H1 (cell line): ENCODE results near the gene MAGI1. TPM values are rescaled to one million over a fixed set of nuclear protein-coding genes. Genes with fewer than 3 reads are reported as not detected.

Source experiments
- CTCF ChIA-PET: fragments of 300-600 bp; sonication (Branson Sonifier 250); formaldehyde crosslinking; loops from one replicate; lab custom pipeline; 2021; ENCODE audit not compliant: partially characterized antibody; lab: Charles Lee
- POLR2A ChIA-PET: fragments of 300-600 bp; sonication (Branson Sonifier 250); formaldehyde crosslinking; loops from one replicate; lab custom pipeline; 2021; ENCODE audit warnings: inconsistent platforms; ENCODE audit not compliant: partially characterized antibody; lab: Charles Lee
- DNase-seq, 2 experiments: peaks; one replicate each; pipeline versions ENCODE4 v3.0.0 to v3.0.0-alpha.2; 2010 to 2022; ENCODE audit warnings: low spot score in 2 of 2, low read depth in 1 of 2, mixed read lengths in 1 of 2
- FAIRE-seq: peaks from 2 replicates; lab custom pipeline; 2011; peaks lifted over from hg19 to GRCh38; lab: Jason Lieb, UNC
- H2AFZ ChIP-seq: 2 replicates; pipeline ENCODE4 v1.8.1; 2012; ENCODE audit warnings: low read length, inconsistent platforms
- H2AK5ac ChIP-seq: 2 replicates; pipeline ENCODE4 v1.6.1; 2013; ENCODE audit warnings: low read depth, low read length
- H2BK120ac ChIP-seq: replicated peaks from 2 replicates; pipeline ENCODE3; 2013; ENCODE audit warnings: low read depth, low read length, inconsistent platforms
- H2BK12ac ChIP-seq: 2 replicates; pipeline ENCODE4 v1.6.1; 2013; ENCODE audit warnings: low read depth, low read length
- H2BK15ac ChIP-seq: 2 replicates; pipeline ENCODE4 v1.6.1; 2013; ENCODE audit warnings: low read length
- H2BK20ac ChIP-seq: 2 replicates; pipeline ENCODE4 v1.6.1; 2013; ENCODE audit warnings: low read length
- H2BK5ac ChIP-seq: 2 replicates; pipeline ENCODE4 v1.6.1; 2013; ENCODE audit warnings: low read depth, low read length
- H3K14ac ChIP-seq: 2 replicates; pipeline ENCODE4 v1.6.1; 2013; ENCODE audit warnings: inconsistent platforms; ENCODE audit not compliant: insufficient read length
- H3K18ac ChIP-seq: 2 replicates; pipeline ENCODE4 v1.6.1; 2013; ENCODE audit warnings: low read length; ENCODE audit errors: extremely low read depth
- H3K23ac ChIP-seq: 2 replicates; pipeline ENCODE4 v1.6.1; 2013; ENCODE audit warnings: inconsistent platforms; ENCODE audit not compliant: insufficient read length
- H3K23me2 ChIP-seq: 2 replicates; pipeline ENCODE4 v1.6.1; 2013; ENCODE audit warnings: low read depth, low read length
- H3K27ac ChIP-seq: 2 replicates; pipeline ENCODE4 v1.6.1; 2011; ENCODE audit warnings: low read depth, low read length, inconsistent platforms
- H3K27me3 ChIP-seq, 4 experiments: replicated peaks in 1 of 4; 1 replicate in 1 of 4; 2 replicates in 3 of 4; pipeline versions ENCODE4 v1.6.1 to v1.8.1; 2011 to 2013; ENCODE audit warnings: low read length in 3 of 4, mild to moderate bottlenecking in 3 of 4, inconsistent platforms in 2 of 4, mixed read lengths in 2 of 4, moderate library complexity in 1 of 4; ENCODE audit not compliant: control insufficient read depth in 3 of 4, insufficient read depth in 3 of 4; ENCODE audit errors: extremely low read depth in 1 of 4
- H3K36me3 ChIP-seq, 4 experiments: 2 replicates each; pipeline versions ENCODE4 v1.6.1 to v1.8.1; 2011 to 2013; ENCODE audit warnings: mild to moderate bottlenecking in 4 of 4, low read length in 3 of 4, moderate library complexity in 2 of 4, control low read depth in 1 of 4, inconsistent platforms in 1 of 4; ENCODE audit not compliant: insufficient read depth in 4 of 4, control insufficient read depth in 2 of 4
- H3K4ac ChIP-seq: replicated peaks from 2 replicates; pipeline ENCODE3; 2013; ENCODE audit warnings: low read length, low read depth, mixed read lengths, inconsistent platforms; ENCODE audit not compliant: insufficient read length
- H3K4me1 ChIP-seq, 4 experiments: replicated peaks in 1 of 4; 1 replicate in 1 of 4; 2 replicates in 3 of 4; pipeline versions ENCODE4 v1.6.1 to v1.8.1; 2011 to 2013; ENCODE audit warnings: low read length in 3 of 4, inconsistent platforms in 2 of 4, mixed read lengths in 1 of 4; ENCODE audit not compliant: insufficient read depth in 4 of 4, control insufficient read depth in 3 of 4
- H3K4me2 ChIP-seq, 2 experiments: 2 replicates each; pipeline versions ENCODE4 v1.6.1 to v1.8.1; 2011 to 2013; ENCODE audit warnings: low read depth in 2 of 2, low read length in 2 of 2, control low read depth in 1 of 2, inconsistent platforms in 1 of 2, mild to moderate bottlenecking in 1 of 2; ENCODE audit not compliant: insufficient read depth in 1 of 2
- H3K4me3 ChIP-seq, 4 experiments: fragments of 200-600, 300-600 bp in 1 of 4; sonication (generic), shearing (Covaris generic), sonication (Bioruptor Twin) in 1 of 4; 2 replicates each; pipeline versions ENCODE4 v1.5.1 to v1.8.1; 2011 to 2016; ENCODE audit warnings: low read length in 4 of 4, low read depth in 3 of 4, control low read depth in 2 of 4, inconsistent platforms in 2 of 4, mild to moderate bottlenecking in 2 of 4, mixed read lengths in 1 of 4, moderate library complexity in 1 of 4; ENCODE audit not compliant: insufficient read depth in 2 of 4; ENCODE audit errors: extremely low read depth in 1 of 4
- H3K56ac ChIP-seq: replicated peaks from 2 replicates; pipeline ENCODE3; 2013; ENCODE audit warnings: low read depth, mild to moderate bottlenecking, mixed read lengths, low read length, inconsistent platforms; ENCODE audit not compliant: insufficient read length
- H3K79me1 ChIP-seq: 2 replicates; pipeline ENCODE4 v1.6.1; 2013; ENCODE audit warnings: low read depth, low read length, control low read depth
- H3K79me2 ChIP-seq, 2 experiments: 2 replicates each; pipeline versions ENCODE4 v1.6.1 to v1.8.1; 2012 to 2013; ENCODE audit warnings: low read length in 2 of 2, mild to moderate bottlenecking in 2 of 2, inconsistent platforms in 1 of 2; ENCODE audit not compliant: insufficient read depth in 2 of 2, control insufficient read depth in 1 of 2
- H3K9ac ChIP-seq, 4 experiments: replicated peaks in 1 of 4; 1 replicate in 1 of 4; 2 replicates in 3 of 4; pipeline versions ENCODE4 v1.6.1 to v1.8.1; 2011 to 2013; ENCODE audit warnings: low read depth in 3 of 4, low read length in 3 of 4, control low read depth in 2 of 4, mild to moderate bottlenecking in 2 of 4, moderate library complexity in 2 of 4, inconsistent platforms in 1 of 4; ENCODE audit errors: extremely low read depth in 1 of 4
- H3K9me3 ChIP-seq, 2 experiments: 2 replicates each; pipeline versions ENCODE4 v1.6.1 to v1.8.1; 2012 to 2013; ENCODE audit warnings: mild to moderate bottlenecking in 2 of 2, moderate library complexity in 2 of 2, control low read depth in 1 of 2, inconsistent platforms in 1 of 2, low read depth in 1 of 2, low read length in 1 of 2, mixed read lengths in 1 of 2; ENCODE audit not compliant: insufficient read depth in 2 of 2
- H4K20me1 ChIP-seq, 2 experiments: replicated peaks in 1 of 2; 2 replicates each; pipeline versions ENCODE3 to v1.8.1; 2011 to 2013; ENCODE audit warnings: inconsistent platforms in 2 of 2, low read length in 2 of 2, mild to moderate bottlenecking in 1 of 2; ENCODE audit not compliant: insufficient read depth in 2 of 2, control insufficient read depth in 1 of 2
- H4K5ac ChIP-seq: 2 replicates; pipeline ENCODE4 v1.6.1; 2013; ENCODE audit warnings: low read length, low read depth, mixed read lengths, inconsistent platforms; ENCODE audit not compliant: insufficient read length
- H4K8ac ChIP-seq: 2 replicates; pipeline ENCODE4 v1.8.0; 2013; ENCODE audit warnings: mild to moderate bottlenecking, moderate library complexity, low read length, inconsistent platforms; ENCODE audit not compliant: insufficient read depth; ENCODE audit errors: extremely low read depth
- H4K91ac ChIP-seq: replicated peaks from 2 replicates; pipeline ENCODE3; 2013; ENCODE audit warnings: low read length, mixed read lengths, inconsistent platforms; ENCODE audit not compliant: insufficient read length
- WGBS, 2 experiments: shearing (Covaris generic) in 1 of 2; methylation state at CpG; one replicate each; pipeline versions ENCODE4 v1.1.6 to v1.1.7; 2013 to 2015; ENCODE audit warnings: low lambda C conversion rate in 2 of 2, mixed read lengths in 2 of 2, inconsistent platforms in 1 of 2, low coverage in 1 of 2, missing lambda C conversion rate in 1 of 2; ENCODE audit not compliant: insufficient replicate concordance in 2 of 2, insufficient coverage in 1 of 2, insufficient read length in 1 of 2; ENCODE audit errors: extremely low coverage in 1 of 2, missing lambda C conversion rate in 1 of 2; 5-methylcytosine and 5-hydroxymethylcytosine counted together
- polyA plus RNA-seq, 7 experiments: library from polyadenylated mRNA; depleted of rRNA in 3 of 7; stranded (reverse) in 5 of 7; unstranded in 2 of 7; fragments of >200 nt in 5 of 7; fragments of 200-250 nt in 2 of 7; gene quantifications; 1 replicate in 5 of 7; 2 replicates in 1 of 7; 4 replicates in 1 of 7; pipeline versions ENCODE4 v1.2.1 to v1.2.3, GENCODE V29; 2011 to 2013; ENCODE audit warnings: missing spikeins in 2 of 7, mixed read lengths in 2 of 7
- total RNA-seq: library from RNA; stranded (reverse); fragmentation: NEBNext Ultra II Directional; extraction: Animal tissue kit (Norgen Biotek cat#: 25700); gene quantifications from 2 replicates; pipeline ENCODE4 v1.2.1, GENCODE V29; 2021

The MAGI1 gene
- total and polyA plus RNA-seq, 2 of the 8 experiments (the other 6 are each of a cell fraction or from before 2014, with no cell fraction given) = 19.8 to 78.0 TPM

- H2BK12ac ChIP-seq = no peak overlapping the region
- H3K4me1 ChIP-seq = peaks cover 0 to 9% (median 0%) of the 10 kb centered on the region in 4 experiments; a peak in 1 of 7 replicates
- no peak overlapping the region for H3K56ac ChIP-seq
- no peak overlapping the region for H3K9ac ChIP-seq
- no peak overlapping the region for H2BK120ac ChIP-seq
- no peak overlapping the region for H2BK15ac ChIP-seq
- no peak overlapping the region for H2BK20ac ChIP-seq
- no peaks in the 10 kb centered on the region for H3K36me3 ChIP-seq
- CTCF ChIA-PET = interaction anchor here (0.8 to 1.1 kb wide), 2 partner anchors 14 to 21 kb away, joined by 3 to 4 read pairs; no protein-coding TSS in a partner anchor
- peaks cover 8% of the 10 kb centered on the region; the same call in 1 of the 2 replicates for H3K79me1 ChIP-seq
- H2AK5ac ChIP-seq = no peak overlapping the region
- POLR2A ChIA-PET = interaction anchor here (1.0 kb wide), 1 partner anchor 9 kb away, joined by 3 read pairs; no protein-coding TSS in a partner anchor
- DNase-seq (no peak), FAIRE-seq (no peak)
- WGBS, 2 experiments = 88% methylated on average over 2 of the region's 2 CpGs; no CpG with 5 or more reads in 1 of the 2 experiments
- peaks cover 2 to 10% of the 10 kb centered on the region in 2 experiments for H4K20me1 ChIP-seq
- H4K5ac ChIP-seq = no peak overlapping the region
- H2BK5ac ChIP-seq = no peak overlapping the region
- peaks cover 5 to 99% of the 10 kb centered on the region in 2 experiments for H3K79me2 ChIP-seq
- H3K14ac ChIP-seq = no peak overlapping the region
- no peak overlapping the region for H3K4me3 ChIP-seq
- H4K8ac ChIP-seq = no peak overlapping the region
- H3K4me2 ChIP-seq = no peak overlapping the region
- no peak overlapping the region for H3K4ac ChIP-seq
- no peaks in the 10 kb centered on the region for H3K27me3 ChIP-seq
- no peak overlapping the region for H3K27ac ChIP-seq
- no peak overlapping the region for H3K23ac ChIP-seq
- H3K18ac ChIP-seq = no peak overlapping the region
- no peak overlapping the region for H2AFZ ChIP-seq
- no peak overlapping the region for H4K91ac ChIP-seq
- H3K9me3 ChIP-seq = no peaks in the 10 kb centered on the region
- H3K23me2 ChIP-seq = no peaks in the 10 kb centered on the region
Measured at GRCh38 chr3:65581313-65581712, 457.4 kb downstream of the MAGI1 start.
